HG03045 (cell line): ENCODE results near the gene ZFYVE9.

Source experiments
- ATAC-seq: cut with Tn5 transposase; IDR thresholded peaks from one replicate; pipeline ENCODE4 v1.9.1; 2021; ENCODE audit warnings: mild to moderate bottlenecking, moderate library complexity; ENCODE audit not compliant: unreplicated experiment

The ZFYVE9 gene

GRCh38 chr1:52237430-52237829 is 95.5 kb downstream of the ZFYVE9 start:
- ATAC-seq, result no peak

GRCh38 chr1:52238474-52238873 is 96.6 kb downstream of the ZFYVE9 start:
- ATAC-seq, result no peak

- no peak for ATAC-seq
Measured at GRCh38 chr1:52238887-52239707, 97.2 kb downstream of the ZFYVE9 start.

GRCh38 chr1:52239708-52240001 is 97.8 kb downstream of the ZFYVE9 start:
- ATAC-seq, result no peak

GRCh38 chr1:52240592-52241210 is 98.8 kb downstream of the ZFYVE9 start:
- no peak for ATAC-seq

GRCh38 chr1:52243221-52243987 is 101.5 kb downstream of the ZFYVE9 start:
- no peak for ATAC-seq

- ATAC-seq, result no peak
Measured at GRCh38 chr1:52249831-52250230, 107.9 kb downstream of the ZFYVE9 start.

- ATAC-seq, result no peak
Measured at GRCh38 chr1:52253421-52253820, 111.5 kb downstream of the ZFYVE9 start.

GRCh38 chr1:52259886-52260285 is 118.0 kb downstream of the ZFYVE9 start:
- no peak for ATAC-seq

GRCh38 chr1:52263153-52263910 is 121.4 kb downstream of the ZFYVE9 start:
- no peak for ATAC-seq

GRCh38 chr1:52264530-52265115 is 122.7 kb downstream of the ZFYVE9 start:
- ATAC-seq, result no peak

GRCh38 chr1:52266507-52266906 is 124.6 kb downstream of the ZFYVE9 start:
- ATAC-seq, result no peak

- ATAC-seq, result no peak
Measured at GRCh38 chr1:52268372-52268771, 126.5 kb downstream of the ZFYVE9 start.

GRCh38 chr1:52281518-52281917 is 139.6 kb downstream of the ZFYVE9 start:
- no peak for ATAC-seq

GRCh38 chr1:52288286-52288685 is 146.4 kb downstream of the ZFYVE9 start:
- ATAC-seq, result no peak

- ATAC-seq, result no peak
Measured at GRCh38 chr1:52294580-52294979, 152.7 kb downstream of the ZFYVE9 start.

- ATAC-seq, result no peak
Measured at GRCh38 chr1:52296345-52296744, 154.5 kb downstream of the ZFYVE9 start.

- no peak for ATAC-seq
Measured at GRCh38 chr1:52305417-52306226, 163.7 kb downstream of the ZFYVE9 start.

- ATAC-seq, result no peak
Measured at GRCh38 chr1:52306227-52307006, 164.5 kb downstream of the ZFYVE9 start.
